Measurements from ENCODE around the gene ERN1.

DNA sequence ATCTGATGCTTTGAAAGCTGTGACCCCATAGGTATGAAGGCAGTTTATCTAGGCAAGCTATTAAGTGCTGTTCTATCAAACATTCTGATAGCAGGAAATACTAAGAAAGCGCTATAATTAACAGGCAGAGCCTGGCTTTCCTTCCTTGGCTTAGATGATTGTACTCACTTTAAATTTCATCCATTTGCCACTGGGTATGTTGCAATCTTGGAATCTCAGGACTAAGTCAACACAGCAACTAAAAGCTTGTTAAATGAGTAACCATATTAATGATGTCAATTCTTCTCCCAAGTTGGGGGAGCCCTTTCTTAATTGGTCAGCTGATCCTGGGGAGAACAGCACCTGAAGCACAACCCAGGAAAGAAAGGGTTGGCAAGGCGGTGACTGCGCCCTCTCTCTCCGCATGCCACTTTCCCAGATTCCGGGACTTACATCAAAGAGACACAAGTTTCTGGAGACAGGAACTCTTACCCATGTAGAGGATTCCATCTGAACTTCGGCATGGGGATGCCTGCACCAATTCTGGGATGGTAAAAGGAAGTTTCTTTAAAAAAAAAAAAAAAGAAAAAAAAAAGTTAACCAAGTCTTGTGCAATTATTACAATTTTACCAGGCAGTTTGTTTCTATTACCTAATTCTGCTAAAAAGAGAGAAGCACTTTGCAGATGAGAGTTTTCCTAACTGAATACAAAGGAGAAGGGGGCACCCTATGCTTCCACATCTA, 55.1 kb downstream of the ERN1 start:
- TF ChIP-seq EZH2phosphoT487 (IDR thresholded peaks at IDR 0.05; ENCODE audit: low read depth, severe bottlenecking, unreplicated experiment), result no peak
- TF ChIP-seq, protein P1, sequence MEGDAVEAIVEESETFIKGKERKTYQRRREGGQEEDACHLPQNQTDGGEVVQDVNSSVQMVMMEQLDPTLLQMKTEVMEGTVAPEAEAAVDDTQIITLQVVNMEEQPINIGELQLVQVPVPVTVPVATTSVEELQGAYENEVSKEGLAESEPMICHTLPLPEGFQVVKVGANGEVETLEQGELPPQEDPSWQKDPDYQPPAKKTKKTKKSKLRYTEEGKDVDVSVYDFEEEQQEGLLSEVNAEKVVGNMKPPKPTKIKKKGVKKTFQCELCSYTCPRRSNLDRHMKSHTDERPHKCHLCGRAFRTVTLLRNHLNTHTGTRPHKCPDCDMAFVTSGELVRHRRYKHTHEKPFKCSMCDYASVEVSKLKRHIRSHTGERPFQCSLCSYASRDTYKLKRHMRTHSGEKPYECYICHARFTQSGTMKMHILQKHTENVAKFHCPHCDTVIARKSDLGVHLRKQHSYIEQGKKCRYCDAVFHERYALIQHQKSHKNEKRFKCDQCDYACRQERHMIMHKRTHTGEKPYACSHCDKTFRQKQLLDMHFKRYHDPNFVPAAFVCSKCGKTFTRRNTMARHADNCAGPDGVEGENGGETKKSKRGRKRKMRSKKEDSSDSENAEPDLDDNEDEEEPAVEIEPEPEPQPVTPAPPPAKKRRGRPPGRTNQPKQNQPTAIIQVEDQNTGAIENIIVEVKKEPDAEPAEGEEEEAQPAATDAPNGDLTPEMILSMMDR (IDR thresholded peaks at IDR 0.05; ENCODE audit: poor library complexity), result no peak
